SW 1271 (cell line): ENCODE data around the gene PPP2R3B.

ENCODE experiments used
- DNase-seq, 2 experiments: peaks; one replicate each; lab custom pipeline; 2025; lab: John Stamatoyannopoulos, UW

Gene PPP2R3B

GRCh38 chrX:370963-371745 lies 15.6 kb downstream of the PPP2R3B start:
- no peak for DNase-seq

GRCh38 chrX:370244-370962 lies 16.3 kb downstream of the PPP2R3B start:
- DNase-seq = no peak

- no peak for DNase-seq
Observed at GRCh38 chrX:369563-370101, 17.1 kb downstream of the PPP2R3B start.

- no peak for DNase-seq
Observed at GRCh38 chrX:368811-369562, 17.7 kb downstream of the PPP2R3B start.

GRCh38 chrX:367866-368265 lies 18.8 kb downstream of the PPP2R3B start:
- DNase-seq = no peak

GRCh38 chrX:367349-367748 lies 19.4 kb downstream of the PPP2R3B start:
- no peak for DNase-seq

- no peak for DNase-seq
Observed at GRCh38 chrX:363621-364375, 22.9 kb downstream of the PPP2R3B start.

- DNase-seq = no peak
Observed at GRCh38 chrX:362937-363620, 23.6 kb downstream of the PPP2R3B start.

GRCh38 chrX:362351-362750 lies 24.4 kb downstream of the PPP2R3B start:
- DNase-seq = no peak

- no peak for DNase-seq
Observed at GRCh38 chrX:361231-362145, 25.2 kb downstream of the PPP2R3B start.

GRCh38 chrX:360496-361150 lies 26.1 kb downstream of the PPP2R3B start:
- DNase-seq = no peak

- DNase-seq = no peak
Observed at GRCh38 chrX:358651-359143, 28.0 kb downstream of the PPP2R3B start.

GRCh38 chrX:357693-358471 lies 28.8 kb downstream of the PPP2R3B start:
- DNase-seq = peak; percentile 9 to 11

GRCh38 chrX:357035-357692 lies 29.5 kb downstream of the PPP2R3B start:
- DNase-seq = no peak

- no peak for DNase-seq
Observed at GRCh38 chrX:356385-357034, 30.2 kb downstream of the PPP2R3B start.

- DNase-seq = no peak
Observed at GRCh38 chrX:355329-356050, 31.2 kb downstream of the PPP2R3B start.
